NB4 (cell line): ENCODE data around the gene JAZF1.

ENCODE experiments used
- DNase-seq: peaks from one replicate; pipeline ENCODE4 v3.0.0; 2010; ENCODE audit warnings: low read depth
- H3K4me3 ChIP-seq: one replicate; pipeline ENCODE4 v1.5.1; 2011; ENCODE audit warnings: mild to moderate bottlenecking, low read depth, low read length, moderate library complexity
- CTCF ChIP-seq: IDR thresholded peaks from one replicate; pipeline ENCODE4 v1.5.1; 2012; ENCODE audit warnings: low read depth, low read length
- MAX ChIP-seq: IDR thresholded peaks from 2 replicates; pipeline ENCODE4 v1.6.1; 2011; ENCODE audit warnings: low read depth, low read length
- MYC ChIP-seq: IDR thresholded peaks from 2 replicates; pipeline ENCODE4 v1.6.1; 2011; ENCODE audit warnings: low read depth, low read length
- POLR2A ChIP-seq: IDR thresholded peaks from 2 replicates; pipeline ENCODE4 v1.6.1; 2011; ENCODE audit warnings: mild to moderate bottlenecking; ENCODE audit not compliant: insufficient read length; ENCODE audit errors: extremely low read depth

JAZF1 gene

GRCh38 chr7:27885652-27886051 is 294.9 kb downstream of the JAZF1 start:
- H3K4me3 ChIP-seq = no peak overlapping the region
- DNase-seq = no peak
- TF ChIP-seq MAX (no peak), POLR2A (no peak), CTCF (no peak), MYC (no peak)

GRCh38 chr7:27883696-27884095 is 296.9 kb downstream of the JAZF1 start:
- TF ChIP-seq MYC (no peak), POLR2A (no peak), MAX (no peak), CTCF (no peak)
- H3K4me3 ChIP-seq = no peak overlapping the region
- DNase-seq = no peak

- no peak overlapping the region for H3K4me3 ChIP-seq
- no peak for TF ChIP-seq CTCF
- TF ChIP-seq MAX = no peak
- TF ChIP-seq MYC = no peak
- no peak for TF ChIP-seq POLR2A
- no peak for DNase-seq
Measured at GRCh38 chr7:27876756-27877155, 303.8 kb downstream of the JAZF1 start.

- no peak overlapping the region for H3K4me3 ChIP-seq
- DNase-seq = no peak
- no peak for TF ChIP-seq CTCF
- no peak for TF ChIP-seq MAX
Measured at GRCh38 chr7:27875832-27876231, 304.8 kb downstream of the JAZF1 start.

GRCh38 chr7:27875061-27875460 is 305.5 kb downstream of the JAZF1 start:
- TF ChIP-seq POLR2A = no peak
- TF ChIP-seq MYC = no peak
- no peak for TF ChIP-seq CTCF
- H3K4me3 ChIP-seq = no peak overlapping the region
- no peak for DNase-seq
